Skeletal muscle satellite cell (primary cell): ENCODE data around the gene FNIP2.
"Not testable (repeated sequence)": the region's sequence is repeated elsewhere in the genome, so short reads cannot be mapped to it uniquely, and the experiment has no call there.

Experiments
- H3K27me3 ChIP-seq: 2 replicates; pipeline ENCODE4 v1.7.0; 2013; ENCODE audit warnings: low read length; ENCODE audit not compliant: control insufficient read depth, insufficient read depth
- H3K36me3 ChIP-seq: 2 replicates; pipeline ENCODE4 v1.7.0; 2013; ENCODE audit warnings: mild to moderate bottlenecking, control low read depth, low read length; ENCODE audit not compliant: insufficient read depth
- H3K4me1 ChIP-seq: 2 replicates; pipeline ENCODE4 v1.7.0; 2013; ENCODE audit warnings: low read length; ENCODE audit not compliant: control insufficient read depth, insufficient read depth
- H3K4me2 ChIP-seq: 2 replicates; pipeline ENCODE4 v1.7.0; 2013; ENCODE audit warnings: mild to moderate bottlenecking, low read length
- H3K4me3 ChIP-seq: 2 replicates; pipeline ENCODE4 v1.7.0; 2013; ENCODE audit warnings: low read length
- H3K9ac ChIP-seq: 2 replicates; pipeline ENCODE4 v1.7.0; 2013; ENCODE audit warnings: mild to moderate bottlenecking, low read depth, low read length, moderate library complexity
- H3K9me3 ChIP-seq: replicated peaks from 2 replicates; pipeline ENCODE4 v1.7.0; 2013; ENCODE audit warnings: mild to moderate bottlenecking, control low read depth, low read length

Gene FNIP2

DNA sequence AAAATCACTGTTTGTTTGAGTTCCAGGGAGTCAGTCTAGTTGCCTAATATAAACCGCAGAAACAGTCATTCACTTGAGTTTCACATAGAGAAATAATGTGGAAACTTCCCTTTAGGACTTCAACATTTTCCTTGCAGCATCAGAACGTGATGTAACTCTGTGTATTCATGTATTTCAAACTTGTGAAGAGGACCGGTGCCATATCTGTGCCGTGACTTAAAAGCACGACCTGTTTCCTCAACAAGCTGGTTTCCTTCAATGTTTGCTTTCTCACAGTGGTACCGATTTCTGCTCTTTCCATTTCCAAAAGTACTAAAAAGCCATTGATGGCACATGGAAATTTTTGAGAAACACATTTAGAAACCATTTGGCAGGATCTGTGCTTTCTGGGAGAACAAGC, 167.4 kb downstream of the FNIP2 start:
- no peak overlapping the region for H3K4me3 ChIP-seq
- H3K36me3 ChIP-seq, result no peaks in the 10 kb centered on the region
- H3K9ac ChIP-seq, result no peak overlapping the region
- H3K4me1 ChIP-seq, result no peaks in the 10 kb centered on the region
- no peaks in the 10 kb centered on the region for H3K27me3 ChIP-seq
- H3K9me3 ChIP-seq, result no peaks in the 10 kb centered on the region
- H3K4me2 ChIP-seq, result no peak overlapping the region

DNA sequence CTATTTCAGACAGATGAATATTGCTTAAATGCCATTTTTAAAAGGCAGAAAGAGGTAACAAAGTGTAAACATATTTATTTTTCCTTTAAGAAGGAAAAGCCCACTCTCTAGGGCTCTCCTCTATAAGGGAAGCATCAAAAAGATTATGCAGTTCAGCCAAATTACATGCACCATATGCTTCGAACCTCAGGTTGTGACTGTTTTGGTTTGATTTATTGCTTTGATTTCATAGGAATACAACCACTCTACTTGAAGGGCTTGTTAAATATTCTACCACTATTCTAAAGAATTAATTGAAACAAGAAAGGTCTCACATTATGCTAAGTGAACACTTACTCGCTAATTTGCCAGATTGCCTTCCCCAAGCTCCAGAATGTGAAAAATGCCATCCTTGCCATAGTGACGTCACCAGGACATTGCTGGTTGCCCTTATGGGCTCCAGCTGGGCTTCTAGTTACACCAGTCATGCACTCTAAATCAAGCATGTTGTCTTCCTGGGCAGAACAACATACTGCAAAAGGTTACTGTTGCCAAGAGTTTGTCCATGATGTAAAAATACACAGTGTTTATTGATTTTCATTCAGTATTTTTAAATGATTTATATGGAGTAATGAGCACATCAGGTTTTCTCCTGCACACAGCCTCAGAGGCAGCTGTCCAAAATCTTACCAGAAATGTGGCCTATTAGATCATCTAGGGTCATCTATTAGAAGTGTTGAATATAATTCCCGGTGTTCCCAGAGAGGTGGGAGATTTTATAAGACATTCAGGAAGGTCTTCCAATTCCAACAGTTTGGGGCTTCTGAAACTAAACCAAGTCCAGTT, 169.6 kb downstream of the FNIP2 start:
- Histone ChIP-seq H3K4me2 (no peak overlapping the region), H3K36me3 (no peaks in the 10 kb centered on the region), H3K9ac (no peak overlapping the region), H3K9me3 (no peaks in the 10 kb centered on the region), H3K4me3 (no peak overlapping the region), H3K4me1 (no peaks in the 10 kb centered on the region), H3K27me3 (no peaks in the 10 kb centered on the region)

DNA sequence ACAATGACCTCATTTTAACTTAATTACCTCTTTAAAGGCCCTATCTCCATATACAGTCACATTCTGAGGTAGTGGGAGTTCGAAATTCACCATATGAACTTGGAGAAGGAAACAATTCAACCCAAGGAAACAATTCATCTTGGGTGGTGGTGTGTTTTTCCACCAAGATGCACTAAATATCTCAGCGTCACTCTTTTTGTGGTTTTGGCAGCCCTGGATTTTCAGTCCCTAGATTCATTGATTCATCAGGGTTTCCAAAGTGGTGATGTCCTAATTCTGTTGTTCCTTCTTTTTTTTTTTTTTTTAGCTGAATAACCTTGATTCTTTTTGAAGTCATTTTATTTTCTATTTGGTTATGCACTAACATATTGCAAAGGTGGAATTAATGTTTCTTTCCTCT, 171.4 kb downstream of the FNIP2 start:
- Histone ChIP-seq H3K4me3 (no peak overlapping the region), H3K27me3 (no peaks in the 10 kb centered on the region), H3K9me3 (no peaks in the 10 kb centered on the region), H3K9ac (no peak overlapping the region), H3K4me2 (no peak overlapping the region), H3K36me3 (no peaks in the 10 kb centered on the region), H3K4me1 (no peaks in the 10 kb centered on the region)

- Histone ChIP-seq H3K4me1 (no peaks in the 10 kb centered on the region), H3K9me3 (no peaks in the 10 kb centered on the region), H3K4me3 (no peak overlapping the region), H3K4me2 (no peak overlapping the region), H3K27me3 (no peaks in the 10 kb centered on the region), H3K36me3 (no peaks in the 10 kb centered on the region), H3K9ac (no peak overlapping the region)
Measured at GRCh38 chr4:158941321-158941720, 172.5 kb downstream of the FNIP2 start.

DNA sequence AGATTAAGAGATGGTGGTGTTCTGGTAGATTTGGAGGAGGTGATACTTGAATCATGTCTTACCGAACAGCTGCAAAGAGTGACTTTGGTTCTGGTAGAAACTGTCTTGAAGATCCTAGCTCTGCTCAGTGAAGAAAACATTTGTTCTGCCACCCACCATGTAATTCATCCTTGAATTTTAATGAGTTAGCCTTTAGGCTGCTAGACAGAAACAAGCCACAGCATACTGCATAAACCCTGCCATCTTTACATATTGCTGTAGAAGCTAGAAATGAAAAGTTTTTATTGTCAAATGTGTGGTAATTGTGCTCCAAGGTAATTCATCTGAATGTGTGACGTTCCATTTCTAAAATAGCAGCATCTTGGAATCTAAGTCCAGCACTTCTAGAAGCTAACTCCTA, 173.1 kb downstream of the FNIP2 start:
- Histone ChIP-seq H3K27me3 (no peaks in the 10 kb centered on the region), H3K9me3 (no peaks in the 10 kb centered on the region), H3K4me2 (no peak overlapping the region), H3K4me3 (no peak overlapping the region), H3K36me3 (no peaks in the 10 kb centered on the region), H3K9ac (no peak overlapping the region), H3K4me1 (no peaks in the 10 kb centered on the region)

DNA sequence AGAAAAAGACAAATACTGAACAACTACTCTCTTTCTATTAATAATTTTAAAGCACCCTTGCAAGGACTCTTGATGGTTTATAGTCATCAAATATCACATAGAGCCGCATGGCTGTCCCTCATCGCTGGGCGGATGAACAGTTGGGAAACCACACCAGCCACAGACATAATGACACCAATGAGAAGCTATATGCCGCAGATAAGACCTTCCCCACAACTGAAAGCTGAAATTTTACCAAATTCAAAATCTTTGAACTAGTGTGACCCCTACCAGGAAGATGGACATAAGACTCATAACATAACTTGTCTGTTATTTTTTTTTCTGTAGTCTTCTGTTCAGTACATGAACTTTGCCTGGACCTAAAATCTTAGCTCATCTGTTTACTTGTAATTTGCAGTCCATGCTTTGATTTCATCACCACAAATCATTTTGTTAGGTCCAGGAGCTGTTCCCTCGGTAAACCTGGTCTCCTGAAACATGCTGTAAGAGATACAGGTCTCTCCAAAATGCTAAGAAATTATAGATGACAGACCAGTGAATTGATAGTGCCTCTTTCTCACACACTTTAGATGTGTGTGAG, 176.8 kb downstream of the FNIP2 start:
- no peak overlapping the region for H3K4me2 ChIP-seq
- H3K36me3 ChIP-seq, result no peaks in the 10 kb centered on the region
- H3K9ac ChIP-seq, result no peak overlapping the region
- no peaks in the 10 kb centered on the region for H3K27me3 ChIP-seq
- no peaks in the 10 kb centered on the region for H3K4me1 ChIP-seq
- H3K9me3 ChIP-seq, result no peaks in the 10 kb centered on the region
- H3K4me3 ChIP-seq, result no peak overlapping the region

GRCh38 chr4:158946825-158947224, 178.0 kb downstream of the FNIP2 start:
- Histone ChIP-seq H3K4me1 (no peaks in the 10 kb centered on the region), H3K4me3 (no peak overlapping the region), H3K9me3 (no peaks in the 10 kb centered on the region), H3K27me3 (no peaks in the 10 kb centered on the region), H3K4me2 (no peak overlapping the region), H3K36me3 (no peaks in the 10 kb centered on the region), H3K9ac (no peak overlapping the region)

DNA sequence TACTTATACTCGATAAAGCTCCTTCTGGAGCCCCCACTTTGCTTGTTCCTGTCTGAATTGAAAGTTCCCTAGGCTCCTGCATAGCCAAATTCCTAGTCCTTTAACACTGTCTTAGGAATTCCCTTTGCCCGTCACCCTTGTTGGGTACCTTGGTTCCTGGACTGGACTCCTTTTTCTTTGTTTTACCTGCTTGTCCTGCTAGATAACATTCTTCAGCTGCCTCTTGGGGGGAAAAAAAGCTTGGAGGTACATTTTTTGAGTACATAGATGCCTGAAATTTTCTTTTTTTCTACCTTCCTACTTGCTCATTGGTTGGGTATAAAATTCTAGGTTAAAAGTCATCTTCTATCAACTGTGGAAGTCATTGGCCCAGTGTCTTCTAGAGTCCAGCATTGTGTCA, 179.2 kb downstream of the FNIP2 start:
- no peaks in the 10 kb centered on the region for H3K36me3 ChIP-seq
- H3K4me2 ChIP-seq, result no peak overlapping the region
- no peak overlapping the region for H3K9ac ChIP-seq
- no peak overlapping the region for H3K4me3 ChIP-seq
- H3K27me3 ChIP-seq, result no peaks in the 10 kb centered on the region
- H3K4me1 ChIP-seq, result no peaks in the 10 kb centered on the region
- no peaks in the 10 kb centered on the region for H3K9me3 ChIP-seq

- no peaks in the 10 kb centered on the region for H3K36me3 ChIP-seq
- no peaks in the 10 kb centered on the region for H3K27me3 ChIP-seq
- H3K4me3 ChIP-seq, result no peak overlapping the region
- H3K9me3 ChIP-seq, result no peaks in the 10 kb centered on the region
- H3K9ac ChIP-seq, result no peak overlapping the region
- peak overlapping the region; percentile 4 for H3K4me2 ChIP-seq
- no peaks in the 10 kb centered on the region for H3K4me1 ChIP-seq
Measured at GRCh38 chr4:158949099-158949498, 180.3 kb downstream of the FNIP2 start.

DNA sequence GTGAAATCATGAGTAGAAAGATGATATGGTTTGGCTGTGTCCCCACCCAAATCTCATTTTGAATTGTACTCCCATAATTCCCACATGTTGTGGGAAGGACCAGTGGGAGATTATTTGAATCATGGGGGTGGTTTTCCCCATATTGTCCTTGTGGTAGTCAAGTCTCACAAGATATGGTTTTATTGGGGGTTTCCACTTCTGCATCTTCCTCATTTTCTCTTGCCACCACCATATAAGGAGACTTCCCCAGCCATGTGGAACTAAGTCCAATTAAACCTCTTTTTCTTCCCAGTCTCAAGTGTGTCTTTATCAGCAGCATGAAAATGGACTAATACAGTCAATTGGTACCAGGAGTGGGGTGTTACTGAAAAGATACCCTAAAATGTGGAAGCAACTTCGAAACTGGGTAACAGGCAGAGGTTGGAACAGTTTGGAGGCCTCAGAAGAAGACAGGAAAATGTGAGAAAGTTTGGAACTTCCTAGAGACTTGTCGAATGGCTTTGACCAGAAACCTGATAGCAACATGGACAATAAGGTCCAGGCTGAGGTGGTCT, 183.5 kb downstream of the FNIP2 start:
- not testable (repeated sequence) for H3K4me1 ChIP-seq, H3K9me3 ChIP-seq, H3K27me3 ChIP-seq, H3K9ac ChIP-seq, H3K4me2 ChIP-seq, H3K4me3 ChIP-seq, H3K36me3 ChIP-seq

- not testable (repeated sequence) for H3K9ac ChIP-seq, H3K4me2 ChIP-seq, H3K4me1 ChIP-seq, H3K4me3 ChIP-seq, H3K9me3 ChIP-seq, H3K27me3 ChIP-seq, H3K36me3 ChIP-seq
Measured at GRCh38 chr4:158956345-158956744, 187.5 kb downstream of the FNIP2 start.

DNA sequence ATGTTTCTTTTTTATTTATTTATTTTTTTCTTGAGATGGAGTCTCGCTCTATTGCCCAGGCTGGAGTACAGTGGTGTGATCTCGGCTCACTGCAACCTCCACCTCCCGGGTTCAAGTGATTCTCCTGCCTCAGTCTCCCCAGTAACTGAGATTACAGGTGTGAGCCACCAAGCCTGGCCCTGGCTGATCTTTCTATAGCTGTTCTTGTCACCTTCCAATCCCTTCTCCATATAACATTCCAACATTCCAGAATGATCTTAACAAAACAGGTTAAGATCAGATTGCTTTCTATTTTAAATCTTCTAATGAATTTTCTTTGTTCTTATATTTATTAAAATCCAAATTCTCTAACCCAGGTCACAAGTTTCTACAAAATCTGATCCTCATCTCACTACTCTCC, 188.1 kb downstream of the FNIP2 start:
- H3K9me3 ChIP-seq, H3K27me3 ChIP-seq, H3K4me3 ChIP-seq, H3K4me2 ChIP-seq, H3K36me3 ChIP-seq, H3K4me1 ChIP-seq, H3K9ac ChIP-seq: not testable (repeated sequence)
